ENCODE measurements around the gene IGLON5.

Gene IGLON5

GRCh38 chr19:51377422-51377821 is 66.0 kb downstream of the IGLON5 start:
- Histone ChIP-seq H3K4me1 (ENCODE audit: insufficient read depth, low read length, poor library complexity, severe bottlenecking) (peaks cover 38% of the 10 kb centered on the region), H3K9ac (ENCODE audit: low read depth, low read length, poor library complexity, severe bottlenecking) (no peak overlapping the region), H3K9me2 (replicated peaks; ENCODE audit: low read depth, low read length) (no peaks in the 10 kb centered on the region), H2AFZ (ENCODE audit: low read length) (no peak overlapping the region), H3F3A (ENCODE audit: low read depth) (0 out of 2 replicates have a peak, but pooled peaks cover 4% of the 10 kb centered on the region), H3K4me2 (ENCODE audit: low read depth, low read length, poor library complexity, severe bottlenecking) (no peak overlapping the region), H3K36me3 (ENCODE audit: insufficient read depth, low read length) (no peaks in the 10 kb centered on the region), H3K4me3 (ENCODE audit: low read length, poor library complexity, severe bottlenecking) (no peak overlapping the region), H3K9me3 (ENCODE audit: insufficient read depth, low read depth, low read length) (no peaks in the 10 kb centered on the region; the same call in 1 of the 2 replicates), H3K27me3 (ENCODE audit: insufficient read depth, low read length, poor library complexity, severe bottlenecking) (no peaks in the 10 kb centered on the region), H3K79me2 (ENCODE audit: insufficient read depth, low read length) (no peaks in the 10 kb centered on the region), H4K20me1 (ENCODE audit: insufficient read depth, low read length, poor library complexity, severe bottlenecking) (no peaks in the 10 kb centered on the region)
- no peak for TF ChIP-seq CTCF (conservative IDR thresholded peaks at IDR 0.05; ENCODE audit: low read length)

- no peaks in the 10 kb centered on the region for H3K36me3 ChIP-seq (ENCODE audit: insufficient read depth, low read length)
- no peak overlapping the region for H3K9ac ChIP-seq (ENCODE audit: low read depth, low read length, poor library complexity, severe bottlenecking)
- H3K4me2 ChIP-seq (ENCODE audit: low read depth, low read length, poor library complexity, severe bottlenecking) = no peak overlapping the region
- no peaks in the 10 kb centered on the region; the same call in 1 of the 2 replicates for H3K9me3 ChIP-seq (ENCODE audit: insufficient read depth, low read depth, low read length)
- H3F3A ChIP-seq (ENCODE audit: low read depth) = no peaks in the 10 kb centered on the region
- H3K4me1 ChIP-seq (ENCODE audit: insufficient read depth, low read length, poor library complexity, severe bottlenecking) = peaks cover 13% of the 10 kb centered on the region
- H2AFZ ChIP-seq (ENCODE audit: low read length) = no peak overlapping the region
- no peaks in the 10 kb centered on the region for H3K79me2 ChIP-seq (ENCODE audit: insufficient read depth, low read length)
- H3K4me3 ChIP-seq (ENCODE audit: low read length, poor library complexity, severe bottlenecking) = no peak overlapping the region
- H3K9me2 ChIP-seq (replicated peaks; ENCODE audit: low read depth, low read length) = no peaks in the 10 kb centered on the region
- TF ChIP-seq CTCF (conservative IDR thresholded peaks at IDR 0.05; ENCODE audit: low read length) = no peak
- TF ChIP-seq EZH2phosphoT487 (IDR thresholded peaks at IDR 0.05; ENCODE audit: borderline replicate concordance) = no peak
- H3K27me3 ChIP-seq (ENCODE audit: insufficient read depth, low read length, poor library complexity, severe bottlenecking) = no peaks in the 10 kb centered on the region
- no peaks in the 10 kb centered on the region for H4K20me1 ChIP-seq (ENCODE audit: insufficient read depth, low read length, poor library complexity, severe bottlenecking)
These were observed 68.9 kb downstream of the IGLON5 start for GRCh38 chr19:51380379-51380778.

Data from Loucy (cell line).